CD4-positive, alpha-beta T cell (primary cell): ENCODE results near the gene CACUL1. TPM values are rescaled to one million over a fixed set of nuclear protein-coding genes. Genes with fewer than 3 reads are reported as not detected.

Experiments
- ATAC-seq: fragments of 200-7000 bp; cut with Tn5 transposase; one replicate; pipeline ENCODE4 v1.10.0; 2022; ENCODE audit warnings: mild to moderate bottlenecking; ENCODE audit not compliant: poor library complexity
- CTCF ChIA-PET: fragments of 350-600 bp; sonication (Branson Sonifier 250); formaldehyde crosslinking; loops from one replicate; lab custom pipeline; 2021; ENCODE audit warnings: antibody characterized with exemption, inconsistent platforms; lab: Charles Lee
- POLR2A ChIA-PET: fragments of 350-600 bp; sonication (Branson Sonifier 250); formaldehyde crosslinking; loops from one replicate; lab custom pipeline; 2021; ENCODE audit warnings: antibody characterized with exemption, inconsistent platforms; lab: Charles Lee
- DNase-seq, 14 experiments: peaks; one replicate each; pipeline ENCODE4 v3.0.0-alpha.2; 2013 to 2020; ENCODE audit warnings: mixed read lengths in 2 of 14
- H3K27ac ChIP-seq, 2 donors: one replicate each; pipeline versions ENCODE4 v1.5.1 to v1.7.0; 2013; ENCODE audit warnings: low read length in 2 of 2, low read depth in 1 of 2, mild to moderate bottlenecking in 1 of 2
- H3K27me3 ChIP-seq, 2 experiments: 1 replicate in 1 of 2; 2 replicates in 1 of 2; pipeline versions ENCODE4 v1.6.1 to v1.7.0; 2013; ENCODE audit warnings: low read length in 2 of 2, control low read depth in 1 of 2, mild to moderate bottlenecking in 1 of 2, moderate library complexity in 1 of 2; ENCODE audit not compliant: insufficient read depth in 2 of 2, control insufficient read depth in 1 of 2
- H3K36me3 ChIP-seq: one replicate; pipeline ENCODE4 v1.6.1; 2013; ENCODE audit warnings: low read length, control low read depth; ENCODE audit not compliant: insufficient read depth
- H3K4me1 ChIP-seq: one replicate; pipeline ENCODE4 v1.6.1; 2013; ENCODE audit warnings: low read length, control low read depth; ENCODE audit not compliant: insufficient read depth
- H3K4me3 ChIP-seq: one replicate; pipeline ENCODE4 v1.5.1; 2013; ENCODE audit warnings: mild to moderate bottlenecking, low read length, moderate library complexity
- H3K9me3 ChIP-seq, 2 experiments: 1 replicate in 1 of 2; 2 replicates in 1 of 2; pipeline versions ENCODE4 v1.6.1 to v1.7.0; 2013; ENCODE audit warnings: low read length in 2 of 2, mild to moderate bottlenecking in 2 of 2, control low read depth in 1 of 2, moderate library complexity in 1 of 2; ENCODE audit not compliant: control insufficient read depth in 1 of 2, insufficient read depth in 1 of 2
- H3K27ac Mint-ChIP-seq: one replicate; pipeline ENCODE4 v1.8.0; 2020; ENCODE audit warnings: mixed read lengths
- H3K27me3 Mint-ChIP-seq: one replicate; pipeline ENCODE4 v1.8.0; 2021; ENCODE audit warnings: mixed read lengths
- H3K36me3 Mint-ChIP-seq: one replicate; pipeline ENCODE4 v1.8.0; 2021; ENCODE audit warnings: low read depth, mixed read lengths
- H3K4me1 Mint-ChIP-seq: one replicate; pipeline ENCODE4 v1.8.0; 2021; ENCODE audit warnings: low read depth, mixed read lengths
- H3K4me3 Mint-ChIP-seq: one replicate; pipeline ENCODE4 v1.8.0; 2020; ENCODE audit warnings: mild to moderate bottlenecking, mixed read lengths
- H3K9me3 Mint-ChIP-seq: one replicate; pipeline ENCODE4 v1.8.0; 2020; ENCODE audit warnings: mixed read lengths
- CTCF ChIP-seq: fragments of 200-600 bp; IDR thresholded peaks from one replicate; pipeline ENCODE4 v1.8.0; 2022; ENCODE audit warnings: antibody characterized with exemption, mild to moderate bottlenecking
- intact Hi-C, 2 experiments: fragments of 100-400 bp; cut with DNase I in 1 of 2; cut with micrococcal nuclease in 1 of 2; formaldehyde crosslinking; loops; one replicate each; pipeline versions ENCODE4 v1.15.1 to v1.9.0; 2023 to 2025; cut with DNase I, micrococcal nuclease
- total RNA-seq, 174 experiments: library from RNA in 2 of 174; stranded (reverse) in 2 of 174; gene quantifications; one replicate each; pipeline ENCODE4 v1.2.3 and lab custom pipeline; 2021 to 2026

Gene CACUL1
- total RNA-seq, 2 experiments from 2014 or later: 36.7 to 37.4 TPM

- ATAC-seq (no peak), DNase-seq (no peak)
- Histone ChIP-seq H3K4me1 (no peaks in the 10 kb centered on the region), H3K4me3 (no peak overlapping the region), H3K27ac (no peak overlapping the region), H3K9me3 (no peaks in the 10 kb centered on the region), H3K36me3 (peaks cover 12% of the 10 kb centered on the region), H3K27me3 (no peaks in the 10 kb centered on the region)
- intact Hi-C loops: loop anchor here (5.0 to 10.0 kb wide), 2 partner anchors 79 to 379 kb away; partner anchors contain the start of gene FAM204A (in 1 of the 2)
- ChIA-PET CTCF (interaction anchor here (1.2 kb wide), 1 partner anchor 155 kb away, joined by 8 read pairs; no protein-coding TSS in a partner anchor), POLR2A (interaction anchor here (1.5 kb wide), 1 partner anchor 28 kb away, joined by 3 read pairs; no protein-coding TSS in a partner anchor)
- Mint-ChIP-seq H3K4me3 (no peak overlapping the region), H3K4me1 (peaks cover 24% of the 10 kb centered on the region), H3K36me3 (peaks cover 22% of the 10 kb centered on the region), H3K27me3 (no peaks in the 10 kb centered on the region), H3K27ac (no peak overlapping the region), H3K9me3 (no peaks in the 10 kb centered on the region)
- TF ChIP-seq CTCF: no peak
Observed at GRCh38 chr10:118723466-118723865, 31.3 kb downstream of the CACUL1 start.

DNA sequence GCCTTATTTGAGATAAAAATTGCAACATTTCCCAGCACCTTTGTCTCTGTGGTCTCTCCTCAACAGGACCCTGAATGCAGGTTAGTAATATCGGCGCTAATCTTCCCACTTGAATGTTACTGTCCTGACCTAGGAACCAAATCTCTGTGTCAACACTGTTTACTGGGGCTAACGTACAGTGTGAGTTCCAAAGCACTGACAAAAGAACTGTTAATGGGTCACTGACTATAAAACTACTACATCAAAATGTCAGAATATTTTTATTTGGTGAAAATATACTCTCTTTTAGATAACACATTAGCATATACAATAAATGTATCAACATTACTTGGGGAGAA is 33.3 kb downstream of the CACUL1 start:
- DNase-seq (no peak), ATAC-seq (no peak)
- TF ChIP-seq CTCF: no peak
- no peak overlapping the region for H3K27ac Mint-ChIP-seq
- no peak overlapping the region for H3K4me3 Mint-ChIP-seq
- Histone ChIP-seq H3K4me1 (no peaks in the 10 kb centered on the region), H3K4me3 (no peak overlapping the region), H3K36me3 (peaks cover 6% of the 10 kb centered on the region), H3K27ac (no peak overlapping the region), H3K9me3 (no peaks in the 10 kb centered on the region), H3K27me3 (no peaks in the 10 kb centered on the region)
- H3K4me1 Mint-ChIP-seq: peaks cover 27% of the 10 kb centered on the region
- ChIA-PET POLR2A (interaction anchor here (1.0 kb wide), 2 partner anchors 33 to 153 kb away, joined by 3 to 7 read pairs; partner anchors contain the start of gene CACUL1), CTCF (interaction anchor here (0.6 to 1.0 kb wide), 13 partner anchors 8 to 157 kb away, joined by 3 to 13 read pairs (median 3); partner anchors contain the start of gene CACUL1)
- H3K9me3 Mint-ChIP-seq: no peaks in the 10 kb centered on the region
- intact Hi-C loops: loop anchor here (1.0 to 10.0 kb wide), 3 partner anchors 81 to 377 kb away; partner anchors contain the start of gene FAM204A (in 1 of the 2)
- H3K27me3 Mint-ChIP-seq: no peaks in the 10 kb centered on the region
- H3K36me3 Mint-ChIP-seq: peaks cover 19% of the 10 kb centered on the region

DNA sequence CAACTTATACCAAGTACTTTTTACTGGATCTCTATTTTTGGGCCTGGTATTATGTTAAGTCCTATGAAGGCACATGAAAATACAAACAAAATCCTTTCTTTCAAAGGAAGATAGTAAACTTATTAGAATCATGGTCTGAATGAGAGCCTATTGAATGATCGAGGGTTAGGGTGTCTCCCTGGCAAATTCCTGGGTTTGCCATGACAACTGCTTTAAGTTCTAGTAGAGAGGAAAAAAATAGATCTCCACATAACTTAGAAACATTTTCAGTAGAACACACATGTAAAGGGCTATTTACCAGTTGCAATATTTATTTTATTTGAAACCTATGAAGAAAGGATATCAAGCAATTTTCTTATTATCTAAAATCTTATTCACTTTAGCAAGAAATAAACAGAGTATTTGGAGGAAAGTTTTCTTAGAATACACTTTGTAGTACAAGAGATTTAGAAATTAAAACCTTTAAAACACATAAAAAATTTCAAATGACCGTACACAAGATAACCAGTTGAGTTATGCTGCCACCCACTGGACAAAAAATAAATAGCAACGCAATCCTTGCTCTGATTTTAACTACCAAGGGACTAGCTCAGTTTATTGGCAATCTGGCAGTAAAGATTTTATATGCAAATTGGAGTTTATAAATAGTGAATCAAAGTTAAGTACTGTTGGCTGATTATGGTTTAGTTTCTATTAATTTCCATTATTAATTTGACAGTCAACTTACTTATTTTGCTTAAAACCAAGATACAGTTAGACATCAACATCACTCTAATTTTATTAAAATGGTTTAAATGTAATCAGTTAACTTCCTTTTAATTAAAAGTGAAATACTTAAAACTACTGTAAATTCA is 33.9 kb downstream of the CACUL1 start:
- no peaks in the 10 kb centered on the region for H3K9me3 ChIP-seq
- CTCF ChIA-PET: interaction anchor here (0.6 to 2.3 kb wide), 16 partner anchors 9 to 156 kb away, joined by 3 to 14 read pairs (median 4); partner anchors contain the start of gene CACUL1
- H3K4me3 ChIP-seq: no peak overlapping the region
- intact Hi-C loops: loop anchor here (1.0 to 10.0 kb wide), 3 partner anchors 81 to 376 kb away; partner anchors contain the start of gene FAM204A (in 1 of the 2)
- H3K36me3 ChIP-seq: peaks cover 2% of the 10 kb centered on the region
- Mint-ChIP-seq H3K36me3 (peaks cover 13% of the 10 kb centered on the region), H3K9me3 (no peaks in the 10 kb centered on the region), H3K4me1 (peaks cover 21% of the 10 kb centered on the region), H3K27me3 (no peaks in the 10 kb centered on the region), H3K4me3 (no peak overlapping the region), H3K27ac (no peak overlapping the region)
- DNase-seq (peak in 13 of 14 experiments; percentile 39 to 83 (median 59)), ATAC-seq (peak; percentile 65)
- no peaks in the 10 kb centered on the region for H3K27me3 ChIP-seq
- no peaks in the 10 kb centered on the region for H3K4me1 ChIP-seq
- POLR2A ChIA-PET: interaction anchor here (1.0 to 2.2 kb wide), 3 partner anchors 33 to 152 kb away, joined by 3 to 7 read pairs (median 6); partner anchors contain the start of gene CACUL1
- no peak overlapping the region for H3K27ac ChIP-seq
- TF ChIP-seq CTCF: peak; percentile 87
